Measurements from ENCODE around the gene GARNL3. TPM values are rescaled to one million over a fixed set of nuclear protein-coding genes. Genes with fewer than 3 reads are reported as not detected.
A peak's percentile ranks its signal among the peaks of the same experiment; 100 is the strongest.

Gene GARNL3
- total and polyA plus RNA-seq, 2 of the 13 experiments (the other 11 are each of a cell fraction or from before 2014, with no cell fraction given) = 3.9 to 11.0 TPM

GRCh38 chr9:127395497-127396252 lies 131.1 kb downstream of the GARNL3 start (continued):
- no peak for TF ChIP-seq TRIM22 (IDR thresholded peaks at IDR 0.05)
- TF ChIP-seq ZNF549 (CRISPR knock-in tag; IDR thresholded peaks at IDR 0.05) = no peak
- no peak for TF ChIP-seq ELF4 (CRISPR knock-in tag; IDR thresholded peaks at IDR 0.05; ENCODE audit: borderline replicate concordance)
- TF ChIP-seq KMT2B (CRISPR knock-in tag; IDR thresholded peaks at IDR 0.05) = peak; percentile 57; the same call in 1 of the 2 replicates
- no peak for TF ChIP-seq SSRP1 (CRISPR knock-in tag; IDR thresholded peaks at IDR 0.05)
- TF ChIP-seq WIZ (CRISPR knock-in tag; IDR thresholded peaks at IDR 0.05) = no peak
- peak in 1 of 2 experiments; percentile 68; a peak in 2 of 4 replicates for TF ChIP-seq POLR2A (IDR thresholded peaks at IDR 0.05; ENCODE audit: insufficient read depth in 1 of 2, low read depth in 2 of 2, low read length in 2 of 2)
- no peak for TF ChIP-seq ZNF558 (CRISPR knock-in tag; IDR thresholded peaks at IDR 0.05; ENCODE audit: borderline replicate concordance)
- peak; percentile 30; the same call in 1 of the 2 replicates for TF ChIP-seq YEATS2 (CRISPR knock-in tag; IDR thresholded peaks at IDR 0.05; ENCODE audit: borderline replicate concordance)
- TF ChIP-seq HOMEZ (CRISPR knock-in tag; IDR thresholded peaks at IDR 0.05; ENCODE audit: low read depth) = 0 out of 2 replicates have a peak, but pooled peaks have one; percentile 28
- no peak for TF ChIP-seq TMF1 (CRISPR knock-in tag; IDR thresholded peaks at IDR 0.05; ENCODE audit: low read depth)
- TF ChIP-seq ZNF256 (CRISPR knock-in tag; conservative IDR thresholded peaks at IDR 0.05) = no peak
- TF ChIP-seq PHF5A (CRISPR knock-in tag; IDR thresholded peaks at IDR 0.05; ENCODE audit: low read depth, unreplicated experiment) = peak; percentile 45
- TF ChIP-seq FOXK1 (CRISPR knock-in tag; IDR thresholded peaks at IDR 0.05; ENCODE audit: borderline replicate concordance, low read depth) = peak; percentile 97
- TF ChIP-seq, protein P1, sequence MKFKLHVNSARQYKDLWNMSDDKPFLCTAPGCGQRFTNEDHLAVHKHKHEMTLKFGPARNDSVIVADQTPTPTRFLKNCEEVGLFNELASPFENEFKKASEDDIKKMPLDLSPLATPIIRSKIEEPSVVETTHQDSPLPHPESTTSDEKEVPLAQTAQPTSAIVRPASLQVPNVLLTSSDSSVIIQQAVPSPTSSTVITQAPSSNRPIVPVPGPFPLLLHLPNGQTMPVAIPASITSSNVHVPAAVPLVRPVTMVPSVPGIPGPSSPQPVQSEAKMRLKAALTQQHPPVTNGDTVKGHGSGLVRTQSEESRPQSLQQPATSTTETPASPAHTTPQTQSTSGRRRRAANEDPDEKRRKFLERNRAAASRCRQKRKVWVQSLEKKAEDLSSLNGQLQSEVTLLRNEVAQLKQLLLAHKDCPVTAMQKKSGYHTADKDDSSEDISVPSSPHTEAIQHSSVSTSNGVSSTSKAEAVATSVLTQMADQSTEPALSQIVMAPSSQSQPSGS (CRISPR knock-in tag; IDR thresholded peaks at IDR 0.05) = peak; percentile 66
- peak; percentile 76; the same call in 1 of the 2 replicates for TF ChIP-seq MIER3 (CRISPR knock-in tag; IDR thresholded peaks at IDR 0.05; ENCODE audit: borderline replicate concordance)
- 0 out of 4 replicates have a peak, but pooled peaks have one; percentile 22 to 48 for TF ChIP-seq NR2F1 (CRISPR knock-in tag; IDR thresholded peaks at IDR 0.05)
- peak; percentile 51; the same call in 1 of the 2 replicates for TF ChIP-seq PITX1 (CRISPR knock-in tag; IDR thresholded peaks at IDR 0.05)
- TF ChIP-seq PAXIP1 (CRISPR knock-in tag; conservative IDR thresholded peaks at IDR 0.05) = peak; percentile 85
- peak; percentile 34; the same call in 1 of the 2 replicates for TF ChIP-seq ZNF879 (CRISPR knock-in tag; IDR thresholded peaks at IDR 0.05)
- 0 out of 2 replicates have a peak, but pooled peaks have one; percentile 38 for TF ChIP-seq BCL3 (CRISPR knock-in tag; IDR thresholded peaks at IDR 0.05)
